ENCODE data around the gene KRT77. TPM values are rescaled to one million over a fixed set of nuclear protein-coding genes. Genes with fewer than 3 reads are reported as not detected.

KRT77 gene
- total RNA-seq, 2 donors from 2014 or later = not detected

DNA sequence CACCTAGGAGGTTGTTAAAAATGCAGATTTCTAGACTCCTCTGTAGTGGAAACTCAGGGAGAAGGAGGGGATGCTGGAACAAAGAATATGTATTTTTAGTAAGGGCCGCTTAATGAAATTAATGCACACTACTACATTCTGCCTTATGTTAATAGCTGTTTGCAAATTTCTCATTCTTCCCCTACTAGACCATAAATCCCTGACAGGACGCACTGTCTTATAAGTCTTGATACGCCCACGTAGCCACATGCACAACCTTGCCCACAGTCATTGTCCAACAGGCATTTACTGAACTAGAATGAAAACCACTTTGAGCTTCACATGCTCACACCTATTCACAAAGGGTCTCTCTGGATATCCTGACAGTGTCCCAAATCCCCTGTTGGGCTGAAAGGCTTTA is 61.9 kb downstream of the KRT77 start:
- WGBS, 2 donors = 43 to 71% methylated on average over 4 of the region's 4 CpGs
- no peak overlapping the region for H3K27ac ChIP-seq
- intact Hi-C loops (cut with DNase I) = no loop called here
- TF ChIP-seq, protein P1, sequence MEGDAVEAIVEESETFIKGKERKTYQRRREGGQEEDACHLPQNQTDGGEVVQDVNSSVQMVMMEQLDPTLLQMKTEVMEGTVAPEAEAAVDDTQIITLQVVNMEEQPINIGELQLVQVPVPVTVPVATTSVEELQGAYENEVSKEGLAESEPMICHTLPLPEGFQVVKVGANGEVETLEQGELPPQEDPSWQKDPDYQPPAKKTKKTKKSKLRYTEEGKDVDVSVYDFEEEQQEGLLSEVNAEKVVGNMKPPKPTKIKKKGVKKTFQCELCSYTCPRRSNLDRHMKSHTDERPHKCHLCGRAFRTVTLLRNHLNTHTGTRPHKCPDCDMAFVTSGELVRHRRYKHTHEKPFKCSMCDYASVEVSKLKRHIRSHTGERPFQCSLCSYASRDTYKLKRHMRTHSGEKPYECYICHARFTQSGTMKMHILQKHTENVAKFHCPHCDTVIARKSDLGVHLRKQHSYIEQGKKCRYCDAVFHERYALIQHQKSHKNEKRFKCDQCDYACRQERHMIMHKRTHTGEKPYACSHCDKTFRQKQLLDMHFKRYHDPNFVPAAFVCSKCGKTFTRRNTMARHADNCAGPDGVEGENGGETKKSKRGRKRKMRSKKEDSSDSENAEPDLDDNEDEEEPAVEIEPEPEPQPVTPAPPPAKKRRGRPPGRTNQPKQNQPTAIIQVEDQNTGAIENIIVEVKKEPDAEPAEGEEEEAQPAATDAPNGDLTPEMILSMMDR (IDR thresholded peaks at IDR 0.05) = no peak
- DNase-seq (no peak), ATAC-seq (no peak)
- H3K9me3 ChIP-seq = no peaks in the 10 kb centered on the region
- no peaks in the 10 kb centered on the region for H3K27me3 ChIP-seq
- H3K4me1 ChIP-seq = no peaks in the 10 kb centered on the region
- H3K4me3 ChIP-seq = no peak overlapping the region
- no peaks in the 10 kb centered on the region for H3K36me3 ChIP-seq (replicated peaks in 1 of 2; ENCODE audit: insufficient read depth in 1 of 2, low read depth in 2 of 2)

Other genes with a start within 250 kb of the KRT77 start
- gene KRT6C, start 229.7 kb downstream of the KRT77 start, total RNA-seq = not detected
- gene KRT6A, start 210.3 kb downstream of the KRT77 start, total RNA-seq = not detected
- gene KRT5, start 183.1 kb downstream of the KRT77 start, total RNA-seq = 1 to 10 TPM in 1 of 2 donors, under 1 TPM in 1; 0.52 to 2.0 TPM
- not detected for gene KRT71, start 150.4 kb downstream of the KRT77 start, total RNA-seq
- gene KRT74, start 129.7 kb downstream of the KRT77 start, total RNA-seq = not detected
- gene KRT72, start 102.1 kb downstream of the KRT77 start, total RNA-seq = not detected
- 1 to 10 TPM in 1 of 2 donors, not detected in 1; 1.3 TPM for gene KRT73, start 85.0 kb downstream of the KRT77 start, total RNA-seq
- gene KRT2, start 51.3 kb downstream of the KRT77 start, total RNA-seq = not detected
- not detected for gene KRT1, start 23.1 kb downstream of the KRT77 start, total RNA-seq
- gene KRT76, start 73.8 kb upstream of the KRT77 start, total RNA-seq = not detected
- not detected for gene KRT3, start 92.6 kb upstream of the KRT77 start, total RNA-seq
- under 1 TPM in 1 of 2 donors, not detected in 1; 0.52 TPM for gene KRT4, start 110.6 kb upstream of the KRT77 start, total RNA-seq
- gene KRT79, start 130.8 kb upstream of the KRT77 start, total RNA-seq = not detected
- not detected for gene KRT78, start 145.5 kb upstream of the KRT77 start, total RNA-seq
- gene KRT8, start 201.6 kb upstream of the KRT77 start, total RNA-seq = 100 to 1,000 TPM; 394 to 455 TPM
- gene KRT18, start 245.6 kb upstream of the KRT77 start, total RNA-seq = 100 to 1,000 TPM; 542 to 573 TPM